HEK293 (cell line): ENCODE measurements around the gene RGS11.

Experiments
- CTCF ChIA-PET: fragments of 350-600 bp; formaldehyde crosslinking; extraction: SDS; loops from one replicate; lab custom pipeline; 2021; ENCODE audit warnings: antibody characterized with exemption; lab: Yijun Ruan, JAX
- POLR2A ChIA-PET: fragments of 300-600 bp; formaldehyde crosslinking; extraction: SDS; loops from one replicate; lab custom pipeline; 2020; ENCODE audit warnings: antibody characterized with exemption, inconsistent platforms; lab: Yijun Ruan, JAX
- H3K27ac ChIP-seq: fragments of 200-500 bp; sonication (Bioruptor generic); 2 replicates; pipeline ENCODE4 v1.5.1; 2014; ENCODE audit warnings: low read depth, low read length, control low read depth, inconsistent platforms; ENCODE audit errors: extremely low read depth
- H3K36me3 ChIP-seq, 2 experiments: fragments of 200-500 bp in 1 of 2; sonication (Bioruptor generic) in 1 of 2; 1 replicate in 1 of 2; 2 replicates in 1 of 2; pipeline ENCODE4 v1.5.1; 2014 to 2017; ENCODE audit warnings: inconsistent platforms in 2 of 2, low read length in 2 of 2; ENCODE audit not compliant: control insufficient read depth in 2 of 2, insufficient read depth in 1 of 2
- H3K4me1 ChIP-seq: fragments of 200-500 bp; sonication (Bioruptor generic); 2 replicates; pipeline ENCODE4 v1.5.1; 2014; ENCODE audit warnings: mild to moderate bottlenecking, low read length, inconsistent platforms; ENCODE audit not compliant: control insufficient read depth, insufficient read depth
- H3K4me3 ChIP-seq: 2 replicates; pipeline ENCODE4 v1.5.1; 2011; ENCODE audit warnings: low read depth, mild to moderate bottlenecking, control low read depth, low read length, moderate library complexity
- H3K9me3 ChIP-seq: fragments of 200-500 bp; sonication (Bioruptor generic); 2 replicates; pipeline ENCODE4 v1.5.1; 2014; ENCODE audit warnings: low read depth, low read length, inconsistent platforms; ENCODE audit not compliant: control insufficient read depth, insufficient read depth
- ATF2 ChIP-seq: fragments of 450-650 bp; formaldehyde crosslinking; IDR thresholded peaks from 2 replicates; pipeline ENCODE4 v1.5.1; 2016; ENCODE audit warnings: missing biosample characterization, missing genetic modification characterization, low read depth
- BCL6B ChIP-seq: fragments of 450-650 bp; formaldehyde crosslinking; IDR thresholded peaks from 2 replicates; pipeline ENCODE4 v1.5.1; 2017; ENCODE audit warnings: missing biosample characterization, missing genetic modification characterization
- PRDM4 ChIP-seq: fragments of 450-650 bp; formaldehyde crosslinking; IDR thresholded peaks from 2 replicates; pipeline ENCODE4 v1.5.1; 2017; ENCODE audit warnings: missing biosample characterization, missing genetic modification characterization
- ZFHX2 ChIP-seq: fragments of 450-650 bp; formaldehyde crosslinking; conservative IDR thresholded peaks from 2 replicates; pipeline ENCODE4 v1.5.1; 2016; ENCODE audit warnings: missing biosample characterization, missing genetic modification characterization
- ZNF114 ChIP-seq: fragments of 450-650 bp; formaldehyde crosslinking; IDR thresholded peaks from 2 replicates; pipeline ENCODE4 v1.5.0; 2017; ENCODE audit warnings: missing biosample characterization, missing genetic modification characterization
- ZNF175 ChIP-seq: fragments of 450-650 bp; formaldehyde crosslinking; IDR thresholded peaks from 2 replicates; pipeline ENCODE4 v1.5.1; 2016; ENCODE audit warnings: missing biosample characterization, missing genetic modification characterization
- ZNF239 ChIP-seq: fragments of 450-650 bp; formaldehyde crosslinking; IDR thresholded peaks from 2 replicates; pipeline ENCODE4 v1.5.1; 2016; ENCODE audit warnings: missing biosample characterization, missing genetic modification characterization
- ZNF24 ChIP-seq: fragments of 450-650 bp; formaldehyde crosslinking; IDR thresholded peaks from 2 replicates; pipeline ENCODE4 v1.5.1; 2016; ENCODE audit warnings: missing biosample characterization, missing genetic modification characterization
- ZNF248 ChIP-seq: fragments of 450-650 bp; formaldehyde crosslinking; IDR thresholded peaks from 2 replicates; pipeline ENCODE4 v1.5.1; 2017; ENCODE audit warnings: missing biosample characterization, missing genetic modification characterization
- ZNF354C ChIP-seq: fragments of 450-650 bp; formaldehyde crosslinking; IDR thresholded peaks from 2 replicates; pipeline ENCODE4 v1.5.1; 2016; ENCODE audit warnings: missing biosample characterization, missing genetic modification characterization, low read depth, borderline replicate concordance
- ZNF366 ChIP-seq: fragments of 450-650 bp; formaldehyde crosslinking; conservative IDR thresholded peaks from 2 replicates; pipeline ENCODE4 v1.5.1; 2016; ENCODE audit warnings: missing biosample characterization, missing genetic modification characterization
- ZNF423 ChIP-seq: fragments of 450-650 bp; formaldehyde crosslinking; IDR thresholded peaks from 2 replicates; pipeline ENCODE4 v1.5.1; 2016; ENCODE audit warnings: missing biosample characterization, missing genetic modification characterization
- ZNF501 ChIP-seq: fragments of 450-650 bp; formaldehyde crosslinking; IDR thresholded peaks from 2 replicates; pipeline ENCODE4 v1.5.1; 2016; ENCODE audit warnings: missing biosample characterization, missing genetic modification characterization
- ZNF544 ChIP-seq: fragments of 450-650 bp; formaldehyde crosslinking; IDR thresholded peaks from 2 replicates; pipeline ENCODE4 v1.5.0; 2017; ENCODE audit warnings: missing biosample characterization, missing genetic modification characterization
- ZNF610 ChIP-seq: fragments of 450-650 bp; formaldehyde crosslinking; IDR thresholded peaks from 2 replicates; pipeline ENCODE4 v1.5.1; 2016; ENCODE audit warnings: missing biosample characterization, missing genetic modification characterization, borderline replicate concordance
- ZNF692 ChIP-seq: fragments of 450-650 bp; formaldehyde crosslinking; IDR thresholded peaks from 2 replicates; pipeline ENCODE4 v1.5.1; 2016; ENCODE audit warnings: missing biosample characterization, missing genetic modification characterization
- ZNF785 ChIP-seq: fragments of 450-650 bp; formaldehyde crosslinking; IDR thresholded peaks from 2 replicates; pipeline ENCODE4 v1.5.1; 2016; ENCODE audit warnings: missing biosample characterization, missing genetic modification characterization

Gene RGS11

GRCh38 chr16:324451-325334 is 48.9 kb upstream of the RGS11 start (continued):
- TF ChIP-seq ZNF692, result peak; percentile 50; the same call in 1 of the 2 replicates
- TF ChIP-seq ZNF610, result 0 out of 2 replicates have a peak, but pooled peaks have one; percentile 62
- no peak for TF ChIP-seq ZNF114 (tag by site-specific recombination)
- TF ChIP-seq ZFHX2 (tag by site-specific recombination), result peak; percentile 85
- no peak for TF ChIP-seq ZNF175 (tag by site-specific recombination)
- 0 out of 2 replicates have a peak, but pooled peaks have one; percentile 5 for TF ChIP-seq ATF2
- TF ChIP-seq ZNF785, result no peak
- no peak for TF ChIP-seq ZNF239
- no peak for TF ChIP-seq ZNF501 (tag by site-specific recombination)
- TF ChIP-seq ZNF366 (tag by site-specific recombination), result 0 out of 2 replicates have a peak, but pooled peaks have one; percentile 16
- peak; percentile 74; the same call in 1 of the 2 replicates for TF ChIP-seq ZNF423
- TF ChIP-seq ZNF248 (tag by site-specific recombination), result no peak
- TF ChIP-seq PRDM4 (tag by site-specific recombination), result peak; percentile 84; the same call in 1 of the 2 replicates
- TF ChIP-seq BCL6B (tag by site-specific recombination), result no peak
- peak; percentile 74 for TF ChIP-seq ZNF24 (tag by site-specific recombination)
- no peak for TF ChIP-seq ZNF354C (tag by site-specific recombination)
- TF ChIP-seq, all 188 proteins: peak for 74

- CTCF ChIA-PET, result interaction anchor here (0.6 kb wide), 1 partner anchor 25 kb away, joined by 3 read pairs; no protein-coding TSS in a partner anchor
- Histone ChIP-seq H3K4me1 (peaks cover 17% of the 10 kb centered on the region), H3K9me3 (no peaks in the 10 kb centered on the region), H3K27ac (peak overlapping the region; percentile 6; the same call in 1 of the 2 replicates), H3K4me3 (no peak overlapping the region), H3K36me3 (peaks cover 0 to 11% of the 10 kb centered on the region in 2 experiments; a peak in 1 of 3 replicates)
- POLR2A ChIA-PET, result interaction anchor here (1.2 to 2.6 kb wide), 4 partner anchors 13 to 96 kb away, joined by 4 to 9 read pairs (median 7); partner anchors contain the start of genes AXIN1 and FAM234A
- TF ChIP-seq PRDM4 (tag by site-specific recombination) (peak; percentile 94; the same call in 1 of the 2 replicates), ZNF544 (no peak)
Measured at GRCh38 chr16:324201-324450, 48.4 kb upstream of the RGS11 start.
